HFF-Myc (cell line): ENCODE measurements around the gene OR2T35.

ENCODE experiments used
- DNase-seq: peaks from one replicate; pipeline ENCODE4 v3.0.0-alpha.2; 2011; ENCODE audit warnings: low read depth; ENCODE audit errors: extremely low read depth
- H3K4me3 ChIP-seq: replicated peaks from 2 replicates; pipeline ENCODE4 v1.5.1; 2011; ENCODE audit warnings: low read depth, mild to moderate bottlenecking, control low read depth, low read length
- CTCF ChIP-seq: IDR thresholded peaks from 2 replicates; pipeline ENCODE4 v1.5.1; 2012; ENCODE audit warnings: mild to moderate bottlenecking, low read depth, low read length, control low read depth; ENCODE audit errors: missing control alignments

OR2T35 gene

DNA sequence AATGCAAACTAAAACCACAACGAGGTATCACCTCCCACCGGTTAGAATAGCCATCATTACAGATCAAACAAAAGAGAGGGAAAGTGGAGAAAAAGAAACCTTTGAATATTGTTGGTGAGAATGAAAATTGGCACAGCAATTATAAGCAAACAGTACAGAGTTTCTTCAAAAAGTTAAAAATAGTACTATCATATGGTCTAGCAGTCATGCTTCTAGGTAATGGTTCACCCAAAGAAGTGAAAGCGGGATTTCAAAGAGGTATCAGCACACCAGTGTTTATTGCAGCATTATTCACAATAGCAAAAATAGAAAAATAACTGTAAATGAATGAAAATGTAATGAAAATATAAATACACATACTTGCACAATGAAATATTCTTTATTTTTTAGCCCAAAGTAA lies 55.7 kb downstream of the OR2T35 start:
- no peak for DNase-seq
- TF ChIP-seq CTCF: no peak
- no peak overlapping the region for H3K4me3 ChIP-seq
